Purkinje cell (primary cell): ENCODE results near the gene OR4C46. TPM values are rescaled to one million over a fixed set of nuclear protein-coding genes. Genes with fewer than 3 reads are reported as not detected.

Experiments
- polyA plus RNA-seq: library from polyadenylated mRNA; unstranded; fragments of >200 nt; fragmentation: Nextera tagmentation; gene quantifications from 2 replicates; pipeline ENCODE4 v1.2.1, GENCODE V29; 2014

OR4C46 gene
- polyA plus RNA-seq, result not detected in 2 replicates

DNA sequence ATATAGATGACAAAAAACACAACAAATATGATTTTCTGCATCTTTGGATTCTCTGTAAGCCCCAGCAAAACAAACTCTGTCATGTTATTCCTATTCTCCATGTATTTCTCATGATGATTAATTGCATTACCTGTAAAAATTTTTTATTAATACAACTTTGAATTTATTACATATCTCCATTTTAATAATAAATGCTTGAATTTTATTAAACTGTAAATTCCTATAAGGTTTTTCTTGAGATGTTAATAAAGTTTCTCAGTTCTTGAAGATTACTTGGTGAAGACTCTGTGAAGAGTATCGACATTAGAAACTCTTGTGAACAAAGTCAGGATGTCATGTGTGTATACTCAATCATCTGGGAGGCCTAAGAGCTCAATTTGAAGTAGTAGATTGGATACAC, at the start of gene OR4C46:
Gene OR4C46, minus strand, starts transcription at position 101 of the 400 bp plus-strand sequence. Its CDS starts 0 bp downstream, at position 101.

Other genes starting within 250 kb of the OR4C46 start
- not detected in 2 replicates for gene OR4A5, start 102.8 kb upstream of the OR4C46 start, polyA plus RNA-seq